HepG2 (cell line): ENCODE measurements around the gene SLC2A5. TPM values are rescaled to one million over a fixed set of nuclear protein-coding genes. Genes with fewer than 3 reads are reported as not detected.
A peak's percentile ranks its signal among the peaks of the same experiment; 100 is the strongest.

Experiments
- CENPT ChIP-seq: sonication (generic); formaldehyde crosslinking; IDR thresholded peaks from 2 replicates; pipeline ENCODE4 v1.8.0; 2022; ENCODE audit warnings: low read depth, mild to moderate bottlenecking, moderate library complexity, missing genetic modification reagents
- CTCF ChIP-seq: sonication (generic); formaldehyde crosslinking; IDR thresholded peaks from 2 replicates; pipeline ENCODE4 v1.5.0; 2020; ENCODE audit warnings: mild to moderate bottlenecking, missing genetic modification reagents, moderate library complexity
- DDIT3 ChIP-seq: sonication (generic); formaldehyde crosslinking; IDR thresholded peaks from 2 replicates; pipeline ENCODE4 v1.4.0; 2020; ENCODE audit warnings: mild to moderate bottlenecking, missing genetic modification reagents
- GLI4 ChIP-seq: sonication (generic); formaldehyde crosslinking; IDR thresholded peaks from 2 replicates; pipeline ENCODE4 v1.5.1; 2020; ENCODE audit warnings: missing genetic modification reagents, mild to moderate bottlenecking, moderate library complexity, borderline replicate concordance
- SSRP1 ChIP-seq: IDR thresholded peaks from 2 replicates; pipeline ENCODE4 v1.6.1; 2016; ENCODE audit warnings: control low read depth
- ZBTB38 ChIP-seq: sonication (generic); formaldehyde crosslinking; IDR thresholded peaks from 2 replicates; pipeline ENCODE4 v1.5.1; 2020; ENCODE audit warnings: mild to moderate bottlenecking, missing genetic modification reagents
- ZC3H13 ChIP-seq: sonication (generic); formaldehyde crosslinking; IDR thresholded peaks from 2 replicates; pipeline ENCODE4 v1.8.1; 2023; ENCODE audit warnings: mild to moderate bottlenecking, missing genetic modification reagents, moderate library complexity
- ZEB1 ChIP-seq: IDR thresholded peaks from 2 replicates; pipeline ENCODE4 v1.6.1; 2012; ENCODE audit warnings: mild to moderate bottlenecking, low read depth, inconsistent platforms; ENCODE audit not compliant: insufficient replicate concordance
- ZFY ChIP-seq: sonication (generic); formaldehyde crosslinking; IDR thresholded peaks from 2 replicates; pipeline ENCODE4 v1.4.0; 2020; ENCODE audit warnings: missing genetic modification reagents
- ZNF274 ChIP-seq: sonication (generic); formaldehyde crosslinking; IDR thresholded peaks from 2 replicates; pipeline ENCODE4 v1.5.1; 2020; ENCODE audit warnings: mild to moderate bottlenecking, missing genetic modification reagents
- ZNF383 ChIP-seq: sonication (generic); formaldehyde crosslinking; IDR thresholded peaks from 2 replicates; pipeline ENCODE4 v1.4.0; 2020; ENCODE audit warnings: missing genetic modification reagents, mild to moderate bottlenecking, borderline replicate concordance
- ZNF547 ChIP-seq: sonication (generic); formaldehyde crosslinking; IDR thresholded peaks from 2 replicates; pipeline ENCODE4 v1.5.1; 2020; ENCODE audit warnings: mild to moderate bottlenecking, missing genetic modification reagents
- ZNF747 ChIP-seq: sonication (generic); formaldehyde crosslinking; IDR thresholded peaks from 2 replicates; pipeline ENCODE4 v1.8.1; 2023; ENCODE audit warnings: missing genetic modification reagents, mild to moderate bottlenecking, borderline replicate concordance
- polyA plus RNA-seq, 8 experiments: library from polyadenylated mRNA; depleted of rRNA in 3 of 8; stranded (reverse) in 7 of 8; unstranded in 1 of 8; fragments of >200 nt; fragmentation: Illumina TruSeq in 4 of 8; extraction: Trizol in 4 of 8; gene quantifications; 2 replicates each; pipeline versions ENCODE4 v1.2.1 to v1.2.3, GENCODE V29; 2011 to 2016; ENCODE audit warnings: low read depth in 4 of 8, missing spikeins in 1 of 8, mixed read lengths in 1 of 8; ENCODE audit not compliant: insufficient read depth in 1 of 8
- total RNA-seq, 5 experiments: library from RNA; depleted of rRNA; stranded (reverse); fragments of >200 nt; fragmentation: Illumina TruSeq; extraction: Trizol; gene quantifications; 2 replicates each; pipeline ENCODE4 v1.2.3, GENCODE V29; 2016; ENCODE audit warnings: low read depth in 1 of 5
- TF ChIP-seq, protein P1 (sequence below): IDR thresholded peaks from 2 replicates; pipeline ENCODE4 v1.4.0; 2020; ENCODE audit warnings: mild to moderate bottlenecking, missing genetic modification reagents
- TF ChIP-seq, protein P2 (sequence below): sonication (generic); formaldehyde crosslinking; IDR thresholded peaks from 2 replicates; pipeline ENCODE4 v1.4.0; 2020; ENCODE audit warnings: missing genetic modification reagents

SLC2A5 gene
- total and polyA plus RNA-seq, 2 of the 13 experiments (the other 11 are each of a cell fraction or from before 2014, with no cell fraction given) = 0.04 to 0.54 TPM

DNA sequence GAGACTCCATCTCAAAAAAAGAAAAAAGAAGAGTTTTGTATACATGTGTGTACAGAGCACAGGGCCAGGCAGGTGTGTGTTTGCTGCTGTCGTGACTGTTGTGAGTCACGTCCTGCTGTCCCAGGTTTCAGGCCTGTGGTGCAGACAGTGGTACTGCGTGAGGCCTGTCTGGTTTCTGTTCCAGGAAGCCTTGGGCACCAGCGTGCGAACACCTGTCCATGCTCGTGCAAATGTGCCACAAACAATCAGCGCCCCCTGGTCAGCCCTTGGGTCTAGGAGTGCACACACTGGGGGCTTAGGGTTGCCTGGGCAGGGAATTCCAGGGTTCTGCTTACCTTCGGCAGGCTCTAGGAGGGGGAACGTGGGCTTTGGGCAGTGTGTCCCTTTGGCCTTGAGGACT, 42.5 kb upstream of the SLC2A5 start (continued):
- TF ChIP-seq, protein P1, sequence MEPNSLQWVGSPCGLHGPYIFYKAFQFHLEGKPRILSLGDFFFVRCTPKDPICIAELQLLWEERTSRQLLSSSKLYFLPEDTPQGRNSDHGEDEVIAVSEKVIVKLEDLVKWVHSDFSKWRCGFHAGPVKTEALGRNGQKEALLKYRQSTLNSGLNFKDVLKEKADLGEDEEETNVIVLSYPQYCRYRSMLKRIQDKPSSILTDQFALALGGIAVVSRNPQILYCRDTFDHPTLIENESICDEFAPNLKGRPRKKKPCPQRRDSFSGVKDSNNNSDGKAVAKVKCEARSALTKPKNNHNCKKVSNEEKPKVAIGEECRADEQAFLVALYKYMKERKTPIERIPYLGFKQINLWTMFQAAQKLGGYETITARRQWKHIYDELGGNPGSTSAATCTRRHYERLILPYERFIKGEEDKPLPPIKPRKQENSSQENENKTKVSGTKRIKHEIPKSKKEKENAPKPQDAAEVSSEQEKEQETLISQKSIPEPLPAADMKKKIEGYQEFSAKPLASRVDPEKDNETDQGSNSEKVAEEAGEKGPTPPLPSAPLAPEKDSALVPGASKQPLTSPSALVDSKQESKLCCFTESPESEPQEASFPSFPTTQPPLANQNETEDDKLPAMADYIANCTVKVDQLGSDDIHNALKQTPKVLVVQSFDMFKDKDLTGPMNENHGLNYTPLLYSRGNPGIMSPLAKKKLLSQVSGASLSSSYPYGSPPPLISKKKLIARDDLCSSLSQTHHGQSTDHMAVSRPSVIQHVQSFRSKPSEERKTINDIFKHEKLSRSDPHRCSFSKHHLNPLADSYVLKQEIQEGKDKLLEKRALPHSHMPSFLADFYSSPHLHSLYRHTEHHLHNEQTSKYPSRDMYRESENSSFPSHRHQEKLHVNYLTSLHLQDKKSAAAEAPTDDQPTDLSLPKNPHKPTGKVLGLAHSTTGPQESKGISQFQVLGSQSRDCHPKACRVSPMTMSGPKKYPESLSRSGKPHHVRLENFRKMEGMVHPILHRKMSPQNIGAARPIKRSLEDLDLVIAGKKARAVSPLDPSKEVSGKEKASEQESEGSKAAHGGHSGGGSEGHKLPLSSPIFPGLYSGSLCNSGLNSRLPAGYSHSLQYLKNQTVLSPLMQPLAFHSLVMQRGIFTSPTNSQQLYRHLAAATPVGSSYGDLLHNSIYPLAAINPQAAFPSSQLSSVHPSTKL (CRISPR knock-in tag) = 0 out of 2 replicates have a peak, but pooled peaks have one; percentile 5
- TF ChIP-seq ZNF383 (CRISPR knock-in tag) (no peak), SSRP1 (CRISPR knock-in tag) (0 out of 2 replicates have a peak, but pooled peaks have one; percentile 30), ZEB1 (no peak), GLI4 (CRISPR knock-in tag) (0 out of 2 replicates have a peak, but pooled peaks have one; percentile 31), ZNF747 (CRISPR knock-in tag) (no peak), ZNF547 (CRISPR knock-in tag) (peak; percentile 39; the same call in 1 of the 2 replicates), DDIT3 (no peak), CTCF (CRISPR knock-in tag) (0 out of 2 replicates have a peak, but pooled peaks have one; percentile 26), CENPT (CRISPR knock-in tag) (no peak), ZC3H13 (CRISPR knock-in tag) (no peak), ZNF274 (CRISPR knock-in tag) (peak; percentile 56; the same call in 1 of the 2 replicates), ZBTB38 (CRISPR knock-in tag) (peak; percentile 76), ZFY (peak; percentile 40; the same call in 1 of the 2 replicates)
- TF ChIP-seq, protein P2, sequence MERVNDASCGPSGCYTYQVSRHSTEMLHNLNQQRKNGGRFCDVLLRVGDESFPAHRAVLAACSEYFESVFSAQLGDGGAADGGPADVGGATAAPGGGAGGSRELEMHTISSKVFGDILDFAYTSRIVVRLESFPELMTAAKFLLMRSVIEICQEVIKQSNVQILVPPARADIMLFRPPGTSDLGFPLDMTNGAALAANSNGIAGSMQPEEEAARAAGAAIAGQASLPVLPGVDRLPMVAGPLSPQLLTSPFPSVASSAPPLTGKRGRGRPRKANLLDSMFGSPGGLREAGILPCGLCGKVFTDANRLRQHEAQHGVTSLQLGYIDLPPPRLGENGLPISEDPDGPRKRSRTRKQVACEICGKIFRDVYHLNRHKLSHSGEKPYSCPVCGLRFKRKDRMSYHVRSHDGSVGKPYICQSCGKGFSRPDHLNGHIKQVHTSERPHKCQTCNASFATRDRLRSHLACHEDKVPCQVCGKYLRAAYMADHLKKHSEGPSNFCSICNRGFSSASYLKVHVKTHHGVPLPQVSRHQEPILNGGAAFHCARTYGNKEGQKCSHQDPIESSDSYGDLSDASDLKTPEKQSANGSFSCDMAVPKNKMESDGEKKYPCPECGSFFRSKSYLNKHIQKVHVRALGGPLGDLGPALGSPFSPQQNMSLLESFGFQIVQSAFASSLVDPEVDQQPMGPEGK (CRISPR knock-in tag) = peak; percentile 47; the same call in 1 of the 2 replicates
